Sigmoid colon (tissue), 3 donors: Measurements from ENCODE around the gene SALL1.

ENCODE experiments used
- CTCF ChIP-seq, 4 experiments: fragments of 450-650 bp in 3 of 4; fragments of 200-600 bp in 1 of 4; IDR thresholded peaks; one replicate each; pipeline ENCODE4 v1.5.1; 2016 to 2019; ENCODE audit warnings: antibody characterized with exemption in 4 of 4, mild to moderate bottlenecking in 3 of 4, moderate library complexity in 2 of 4
- POLR2A ChIP-seq, 2 donors: fragments of 450-650 bp; IDR thresholded peaks; one replicate each; pipeline ENCODE4 v1.6.1; 2016; ENCODE audit warnings: antibody characterized with exemption in 2 of 2, mild to moderate bottlenecking in 2 of 2, moderate library complexity in 2 of 2

- no peak for TF ChIP-seq CTCF (IDR thresholded peaks at IDR 0.05)
- TF ChIP-seq POLR2A (IDR thresholded peaks at IDR 0.05), result no peak
Measured at GRCh38 chr16:51172368-51172767, 21.3 kb upstream of the SALL1 start.
